ENCODE data around the gene CNOT1. TPM values are rescaled to one million over a fixed set of nuclear protein-coding genes. Genes with fewer than 3 reads are reported as not detected.
A peak's percentile ranks its signal among the peaks of the same experiment; 100 is the strongest.
"Not testable (repeated sequence)": the region's sequence is repeated elsewhere in the genome, so short reads cannot be mapped to it uniquely, and the experiment has no call there.

The CNOT1 gene
- total RNA-seq, 1 donor = 136 TPM

DNA sequence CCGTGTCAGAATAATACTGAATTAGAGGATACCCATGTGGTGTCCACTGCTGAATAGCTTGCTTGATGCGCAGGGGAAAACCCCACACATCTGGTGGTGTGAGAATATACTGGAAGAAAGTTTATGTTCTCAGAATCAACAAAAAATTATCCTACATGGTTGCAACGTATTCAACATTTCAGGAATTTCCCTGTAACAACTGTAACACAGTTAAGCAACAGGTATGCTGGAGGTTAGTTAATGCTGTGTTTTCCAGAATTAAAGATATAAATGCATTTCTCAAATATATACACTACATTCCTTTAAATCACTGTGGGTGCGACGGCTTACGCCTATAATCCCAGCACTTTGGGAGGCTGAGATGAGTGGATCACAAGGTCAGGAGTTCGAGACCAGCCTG is 5.4 kb downstream of the CNOT1 start:
- no peak for DNase-seq (ENCODE audit: low read depth)
- no peak overlapping the region for H3K4me3 ChIP-seq (ENCODE audit: low read depth, low read length)
- TF ChIP-seq, protein P1, sequence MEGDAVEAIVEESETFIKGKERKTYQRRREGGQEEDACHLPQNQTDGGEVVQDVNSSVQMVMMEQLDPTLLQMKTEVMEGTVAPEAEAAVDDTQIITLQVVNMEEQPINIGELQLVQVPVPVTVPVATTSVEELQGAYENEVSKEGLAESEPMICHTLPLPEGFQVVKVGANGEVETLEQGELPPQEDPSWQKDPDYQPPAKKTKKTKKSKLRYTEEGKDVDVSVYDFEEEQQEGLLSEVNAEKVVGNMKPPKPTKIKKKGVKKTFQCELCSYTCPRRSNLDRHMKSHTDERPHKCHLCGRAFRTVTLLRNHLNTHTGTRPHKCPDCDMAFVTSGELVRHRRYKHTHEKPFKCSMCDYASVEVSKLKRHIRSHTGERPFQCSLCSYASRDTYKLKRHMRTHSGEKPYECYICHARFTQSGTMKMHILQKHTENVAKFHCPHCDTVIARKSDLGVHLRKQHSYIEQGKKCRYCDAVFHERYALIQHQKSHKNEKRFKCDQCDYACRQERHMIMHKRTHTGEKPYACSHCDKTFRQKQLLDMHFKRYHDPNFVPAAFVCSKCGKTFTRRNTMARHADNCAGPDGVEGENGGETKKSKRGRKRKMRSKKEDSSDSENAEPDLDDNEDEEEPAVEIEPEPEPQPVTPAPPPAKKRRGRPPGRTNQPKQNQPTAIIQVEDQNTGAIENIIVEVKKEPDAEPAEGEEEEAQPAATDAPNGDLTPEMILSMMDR (IDR thresholded peaks at IDR 0.05; ENCODE audit: insufficient read depth, low read length) = no peak

DNA sequence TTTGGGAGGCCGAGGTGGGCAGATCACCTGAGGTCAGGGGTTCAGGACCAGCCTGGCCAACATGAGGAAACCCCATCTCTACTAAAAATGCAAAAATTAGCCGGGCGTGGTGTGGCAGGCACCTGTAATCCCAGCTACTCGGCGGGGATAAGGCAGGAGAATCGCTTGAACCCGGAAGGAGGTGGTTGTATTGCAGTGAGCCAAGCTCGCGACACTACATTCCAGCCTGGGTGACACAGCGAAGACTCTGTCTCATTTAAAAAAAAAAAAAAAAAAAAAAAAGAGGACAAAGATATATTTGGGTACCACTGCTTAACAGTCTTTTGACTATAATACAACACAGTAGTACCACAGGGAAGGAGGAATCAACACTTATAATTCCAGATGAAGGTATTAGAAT is 9.2 kb downstream of the CNOT1 start:
- no peak for DNase-seq (ENCODE audit: low read depth)
- TF ChIP-seq, protein P1 (IDR thresholded peaks at IDR 0.05; ENCODE audit: insufficient read depth, low read length) = no peak
- H3K4me3 ChIP-seq (ENCODE audit: low read depth, low read length) = no peak overlapping the region

DNA sequence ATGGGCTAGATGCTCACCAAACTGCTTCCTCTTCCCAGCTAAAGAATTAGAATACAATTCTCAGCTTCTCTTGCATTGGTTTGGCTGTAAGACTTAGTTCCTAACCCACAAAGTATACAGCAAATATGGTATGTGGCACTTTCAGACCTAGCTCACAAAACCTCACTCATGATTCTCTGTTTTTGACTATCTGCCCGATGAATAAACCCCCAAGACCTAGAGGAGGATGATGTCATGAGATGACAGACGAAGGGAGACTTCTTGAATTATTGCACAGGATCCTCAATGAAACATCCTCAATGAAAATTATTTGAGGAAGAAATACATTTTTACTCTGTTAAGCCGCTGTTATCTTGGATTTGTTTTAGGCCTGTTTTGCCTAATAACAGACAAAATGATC is 14.3 kb downstream of the CNOT1 start:
- no peak overlapping the region for H3K4me3 ChIP-seq (ENCODE audit: low read depth, low read length)
- TF ChIP-seq, protein P1 (IDR thresholded peaks at IDR 0.05; ENCODE audit: insufficient read depth, low read length) = no peak
- peak; percentile 13 for DNase-seq (ENCODE audit: low read depth)

DNA sequence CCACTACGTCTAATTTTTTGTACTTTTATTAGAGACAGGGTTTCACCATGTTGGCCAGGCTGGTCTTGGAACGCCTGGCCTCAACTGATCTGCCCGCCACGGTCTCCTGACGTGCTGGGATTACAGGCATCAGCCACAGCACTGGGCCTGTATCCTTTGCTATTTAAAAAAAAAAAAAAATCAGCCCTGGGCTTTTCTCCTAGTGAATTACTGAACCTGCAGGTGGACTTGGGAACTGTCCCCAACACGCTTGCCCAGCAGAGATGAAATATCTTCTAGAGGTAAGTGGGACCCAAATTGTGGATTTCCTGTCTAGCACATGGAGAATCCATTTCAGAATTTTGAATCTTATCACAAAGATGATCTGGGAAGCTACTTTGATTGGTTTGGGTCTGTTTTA is 14.8 kb downstream of the CNOT1 start:
- no peak for DNase-seq (ENCODE audit: low read depth)
- TF ChIP-seq, protein P1 (IDR thresholded peaks at IDR 0.05; ENCODE audit: insufficient read depth, low read length) = no peak
- no peak overlapping the region for H3K4me3 ChIP-seq (ENCODE audit: low read depth, low read length)

DNA sequence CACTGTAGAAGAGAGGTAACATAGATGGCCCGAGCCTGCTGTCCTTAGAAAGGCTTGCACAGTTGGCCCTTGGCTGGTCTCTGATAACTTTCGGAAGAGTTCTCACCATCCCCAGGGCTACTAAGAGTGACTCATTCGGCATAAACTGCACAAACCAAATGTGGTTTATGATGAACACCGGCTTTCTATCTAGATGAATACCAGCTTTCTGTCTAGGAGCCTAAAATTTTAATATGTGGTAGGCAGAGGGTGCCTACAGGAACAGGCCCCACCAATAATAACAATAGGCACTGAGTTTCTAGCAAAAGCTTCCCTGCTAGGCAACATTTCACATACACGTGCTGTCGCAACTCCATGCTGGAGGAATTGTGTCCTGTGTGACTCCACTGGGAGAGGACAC is 15.4 kb downstream of the CNOT1 start:
- H3K4me3 ChIP-seq (ENCODE audit: low read depth, low read length) = no peak overlapping the region
- peak; percentile 69 for DNase-seq (ENCODE audit: low read depth)
- TF ChIP-seq, protein P1 (IDR thresholded peaks at IDR 0.05; ENCODE audit: insufficient read depth, low read length) = no peak

DNA sequence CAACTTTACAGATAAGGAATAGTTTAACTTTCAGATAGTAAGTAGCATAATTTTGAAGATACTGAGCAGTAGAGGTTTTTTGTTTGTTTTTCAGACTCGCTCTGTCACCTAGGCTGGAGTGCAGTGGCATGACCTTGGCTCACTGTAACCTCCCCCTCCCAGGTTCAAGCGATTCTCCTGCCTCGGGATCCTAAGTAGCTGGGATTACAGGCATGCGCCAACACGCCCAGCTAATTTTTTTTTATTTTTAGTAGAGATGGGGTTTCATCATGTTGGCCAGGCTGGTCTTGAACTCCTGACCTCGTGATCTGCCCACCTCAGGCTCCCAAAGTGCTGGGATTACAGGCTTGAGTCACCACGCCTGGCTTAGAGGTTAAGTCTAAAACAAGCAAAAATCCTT is 16.7 kb downstream of the CNOT1 start:
- not testable (repeated sequence) for DNase-seq (ENCODE audit: low read depth)

DNA sequence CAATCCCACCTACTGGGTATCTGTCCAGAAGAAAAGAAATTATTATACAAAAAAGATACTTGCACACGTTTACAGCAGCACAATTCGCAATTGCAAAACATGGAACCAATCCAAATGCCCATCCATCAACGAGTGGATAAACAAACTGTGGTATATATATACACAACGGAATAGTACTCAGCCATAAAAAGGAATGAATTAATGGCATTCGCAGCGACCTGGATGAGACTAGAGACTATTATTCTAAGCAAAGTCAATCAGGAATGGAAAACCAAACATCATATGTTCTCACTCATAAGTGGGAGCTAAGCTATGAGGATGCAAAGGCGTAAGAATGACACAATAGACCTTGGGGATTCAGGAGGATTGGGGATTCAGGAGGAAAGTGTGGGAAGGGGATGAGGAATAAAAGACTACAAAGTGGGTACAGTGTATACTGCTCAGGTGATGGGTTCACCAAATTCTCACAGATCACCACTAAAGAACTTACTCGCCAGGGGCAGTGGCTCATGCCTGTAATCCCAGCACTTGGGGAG is 21.0 kb downstream of the CNOT1 start:
- H3K4me3 ChIP-seq (ENCODE audit: low read depth, low read length) = no peak overlapping the region
- no peak for DNase-seq (ENCODE audit: low read depth)
- TF ChIP-seq, protein P1 (IDR thresholded peaks at IDR 0.05; ENCODE audit: insufficient read depth, low read length) = no peak

More for the DNA sequence above, 16.7 kb downstream of the CNOT1 start:
- not testable (repeated sequence) for H3K4me3 ChIP-seq (ENCODE audit: low read depth, low read length)
